Measurements from ENCODE around the gene FBXO4. TPM values are rescaled to one million over a fixed set of nuclear protein-coding genes. Genes with fewer than 3 reads are reported as not detected.

The FBXO4 gene
- total RNA-seq, 1 experiment from 2014 or later: 1.2 TPM

DNA sequence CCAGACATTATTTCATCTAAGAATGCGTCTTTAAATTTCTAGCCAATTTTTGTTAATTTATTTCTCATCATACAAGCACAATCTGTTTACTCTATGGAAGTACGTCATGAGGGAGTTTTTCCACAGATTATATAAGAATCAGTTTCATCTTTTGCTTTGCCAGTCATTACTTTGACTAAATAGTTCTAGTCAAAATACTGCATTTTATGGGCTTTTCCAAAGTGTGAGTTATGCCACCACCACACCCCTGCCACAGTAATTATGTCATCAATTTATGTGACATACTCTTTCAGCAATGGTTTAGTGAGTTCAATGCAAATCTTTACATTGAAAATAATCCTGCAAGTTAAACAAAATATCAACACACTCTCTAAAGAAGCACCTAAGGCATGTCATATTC is 18.9 kb upstream of the FBXO4 start:
- H2BK12ac ChIP-seq (ENCODE audit: insufficient read length, low read depth, low read length): no peak overlapping the region
- peaks cover 8 to 33% (median 24%) of the 10 kb centered on the region in 3 experiments for H3K36me3 Mint-ChIP-seq (ENCODE audit: insufficient read depth in 1 of 3, low read depth in 3 of 3)
- H3K23ac ChIP-seq (ENCODE audit: insufficient read length, low read depth, low read length): no peak overlapping the region
- no peak overlapping the region for H3K9ac ChIP-seq (ENCODE audit: extremely low read depth, insufficient read length, low read length)
- H3K4me1 ChIP-seq (ENCODE audit: insufficient read depth, low read length): no peaks in the 10 kb centered on the region
- no peak overlapping the region for H4K5ac ChIP-seq (ENCODE audit: insufficient read length, low read depth, low read length)
- no peak overlapping the region for H2BK20ac ChIP-seq (ENCODE audit: low read depth, low read length, poor library complexity, severe bottlenecking)
- H3K4me3 Mint-ChIP-seq: no peak overlapping the region
- peaks cover 6% of the 10 kb centered on the region for H3K27me3 Mint-ChIP-seq (ENCODE audit: low read depth)
- peaks cover 8% of the 10 kb centered on the region for H3K23me2 ChIP-seq (ENCODE audit: insufficient read length, low read depth, low read length, poor library complexity, severe bottlenecking)
- H3K79me1 ChIP-seq (ENCODE audit: insufficient read depth, low read depth, low read length, poor library complexity, severe bottlenecking): peaks cover 7% of the 10 kb centered on the region
- no peaks in the 10 kb centered on the region for H3K27me3 ChIP-seq (ENCODE audit: insufficient read depth, low read length)
- no peak overlapping the region for H4K91ac ChIP-seq (ENCODE audit: insufficient read length, low read depth, low read length)
- TF ChIP-seq, protein P1, sequence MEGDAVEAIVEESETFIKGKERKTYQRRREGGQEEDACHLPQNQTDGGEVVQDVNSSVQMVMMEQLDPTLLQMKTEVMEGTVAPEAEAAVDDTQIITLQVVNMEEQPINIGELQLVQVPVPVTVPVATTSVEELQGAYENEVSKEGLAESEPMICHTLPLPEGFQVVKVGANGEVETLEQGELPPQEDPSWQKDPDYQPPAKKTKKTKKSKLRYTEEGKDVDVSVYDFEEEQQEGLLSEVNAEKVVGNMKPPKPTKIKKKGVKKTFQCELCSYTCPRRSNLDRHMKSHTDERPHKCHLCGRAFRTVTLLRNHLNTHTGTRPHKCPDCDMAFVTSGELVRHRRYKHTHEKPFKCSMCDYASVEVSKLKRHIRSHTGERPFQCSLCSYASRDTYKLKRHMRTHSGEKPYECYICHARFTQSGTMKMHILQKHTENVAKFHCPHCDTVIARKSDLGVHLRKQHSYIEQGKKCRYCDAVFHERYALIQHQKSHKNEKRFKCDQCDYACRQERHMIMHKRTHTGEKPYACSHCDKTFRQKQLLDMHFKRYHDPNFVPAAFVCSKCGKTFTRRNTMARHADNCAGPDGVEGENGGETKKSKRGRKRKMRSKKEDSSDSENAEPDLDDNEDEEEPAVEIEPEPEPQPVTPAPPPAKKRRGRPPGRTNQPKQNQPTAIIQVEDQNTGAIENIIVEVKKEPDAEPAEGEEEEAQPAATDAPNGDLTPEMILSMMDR (conservative IDR thresholded peaks at IDR 0.05): no peak
- no peak overlapping the region for H3T11ph ChIP-seq (ENCODE audit: low read length)
- no peak overlapping the region for H3K56ac ChIP-seq (ENCODE audit: insufficient read length, low read depth, low read length)
- H2BK120ac ChIP-seq (ENCODE audit: low read depth, low read length, poor library complexity, severe bottlenecking): no peak overlapping the region
- H3K79me2 ChIP-seq (ENCODE audit: insufficient read depth, low read length): peaks cover 8% of the 10 kb centered on the region; the same call in 1 of the 2 replicates
- no peak overlapping the region for H3K27ac ChIP-seq (ENCODE audit: insufficient read length, low read depth, low read length)
- H3K9me3 Mint-ChIP-seq: peaks cover 2 to 3% of the 10 kb centered on the region in 2 experiments; a peak in 2 of 5 replicates
- H3K27ac Mint-ChIP-seq: no peak overlapping the region
- H3K4ac ChIP-seq (ENCODE audit: low read depth, low read length): no peak overlapping the region
- no CpG with 5 or more reads among the region's 2 CpGs for WGBS (ENCODE audit: extremely low coverage, insufficient read length, low lambda C conversion rate)
- no peak overlapping the region for H2BK15ac ChIP-seq (ENCODE audit: low read depth, low read length)
- no peak overlapping the region for H3K14ac ChIP-seq (ENCODE audit: insufficient read depth, low read length)
- no peaks in the 10 kb centered on the region for H4K20me1 ChIP-seq (ENCODE audit: control insufficient read depth, insufficient read depth, insufficient read length)
- no peak overlapping the region for H3K18ac ChIP-seq (ENCODE audit: insufficient read length, low read depth, low read length)
- H3K4me2 ChIP-seq (ENCODE audit: insufficient read depth, insufficient read length, low read length): no peak overlapping the region
- H3K4me1 Mint-ChIP-seq: peaks cover 9 to 11% of the 10 kb centered on the region in 2 experiments
- no peak overlapping the region for H2AFZ ChIP-seq (ENCODE audit: low read length)
- no peaks in the 10 kb centered on the region for H3K9me3 ChIP-seq (ENCODE audit: control insufficient read depth, low read depth, low read length)
- DNase-seq: no peak
- no peak overlapping the region for H2BK5ac ChIP-seq (ENCODE audit: insufficient read length, low read length)
- H2AK5ac ChIP-seq (ENCODE audit: insufficient read length, low read length): no peak overlapping the region
- H4K8ac ChIP-seq (replicated peaks; ENCODE audit: insufficient read length, low read depth, low read length): no peak overlapping the region

Measured in H9 (cell line).